Brain microvascular endothelial cell (primary cell): Measurements from ENCODE around the gene CYFIP1.

Experiments
- DNase-seq: peaks from one replicate; pipeline ENCODE4 v3.0.0-alpha.2; 2020
- H3K27ac ChIP-seq: fragments of 250-450 bp; sonication (Bioruptor Pico); 2 replicates; pipeline ENCODE4 v1.5.1; 2020; ENCODE audit warnings: mild to moderate bottlenecking, moderate library complexity
- H3K27me3 ChIP-seq: fragments of 250-450 bp; sonication (Bioruptor Pico); replicated peaks from 2 replicates; pipeline ENCODE4 v1.5.1; 2020; ENCODE audit warnings: mild to moderate bottlenecking
- H3K36me3 ChIP-seq: fragments of 250-450 bp; sonication (Bioruptor Pico); replicated peaks from 2 replicates; pipeline ENCODE4 v1.5.1; 2020; ENCODE audit warnings: mild to moderate bottlenecking
- H3K4me3 ChIP-seq: 2 replicates; pipeline ENCODE4 v1.5.1; 2011; ENCODE audit warnings: low read depth, mild to moderate bottlenecking, control low read depth, low read length, moderate library complexity
- in situ Hi-C: cut with HindIII; loops from 2 replicates; pipeline ENCODE4 v1.10.0; 2017; ENCODE audit warnings: low sequenced_read_pairs, low pct_ligation_motif_present
- TF ChIP-seq, protein P1 (sequence below): IDR thresholded peaks from 2 replicates; pipeline ENCODE4 v1.5.1; 2011; ENCODE audit warnings: low read depth, mild to moderate bottlenecking, moderate library complexity, low read length, control low read depth, inconsistent platforms; ENCODE audit errors: missing control alignments

The CYFIP1 gene

DNA sequence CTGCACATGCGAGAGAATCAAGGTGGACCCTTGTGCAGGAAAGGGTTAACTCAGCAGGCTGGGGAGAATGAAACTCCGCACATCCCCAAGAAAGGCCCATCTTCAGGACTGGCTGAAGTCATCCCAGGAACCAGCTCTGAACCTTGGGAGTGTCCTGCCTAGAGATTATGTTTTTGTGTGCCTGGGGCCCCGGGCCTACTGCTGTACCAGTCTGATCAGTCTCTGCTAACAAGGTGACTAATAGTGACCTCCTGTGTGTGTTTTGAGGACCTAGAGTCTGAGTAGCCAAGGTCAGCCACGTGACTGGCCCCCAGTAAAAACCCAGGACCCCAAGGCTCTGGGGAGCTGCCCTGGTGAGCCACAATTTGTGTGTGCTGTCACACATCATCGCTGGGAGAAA lies 58.2 kb downstream of the CYFIP1 start:
- peaks cover 25% of the 10 kb centered on the region for H3K36me3 ChIP-seq
- in situ Hi-C loops, result no loop called here
- TF ChIP-seq, protein P1, sequence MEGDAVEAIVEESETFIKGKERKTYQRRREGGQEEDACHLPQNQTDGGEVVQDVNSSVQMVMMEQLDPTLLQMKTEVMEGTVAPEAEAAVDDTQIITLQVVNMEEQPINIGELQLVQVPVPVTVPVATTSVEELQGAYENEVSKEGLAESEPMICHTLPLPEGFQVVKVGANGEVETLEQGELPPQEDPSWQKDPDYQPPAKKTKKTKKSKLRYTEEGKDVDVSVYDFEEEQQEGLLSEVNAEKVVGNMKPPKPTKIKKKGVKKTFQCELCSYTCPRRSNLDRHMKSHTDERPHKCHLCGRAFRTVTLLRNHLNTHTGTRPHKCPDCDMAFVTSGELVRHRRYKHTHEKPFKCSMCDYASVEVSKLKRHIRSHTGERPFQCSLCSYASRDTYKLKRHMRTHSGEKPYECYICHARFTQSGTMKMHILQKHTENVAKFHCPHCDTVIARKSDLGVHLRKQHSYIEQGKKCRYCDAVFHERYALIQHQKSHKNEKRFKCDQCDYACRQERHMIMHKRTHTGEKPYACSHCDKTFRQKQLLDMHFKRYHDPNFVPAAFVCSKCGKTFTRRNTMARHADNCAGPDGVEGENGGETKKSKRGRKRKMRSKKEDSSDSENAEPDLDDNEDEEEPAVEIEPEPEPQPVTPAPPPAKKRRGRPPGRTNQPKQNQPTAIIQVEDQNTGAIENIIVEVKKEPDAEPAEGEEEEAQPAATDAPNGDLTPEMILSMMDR, result no peak
- H3K27ac ChIP-seq, result no peak overlapping the region
- no peak overlapping the region for H3K4me3 ChIP-seq
- H3K27me3 ChIP-seq, result no peaks in the 10 kb centered on the region
- DNase-seq, result no peak

DNA sequence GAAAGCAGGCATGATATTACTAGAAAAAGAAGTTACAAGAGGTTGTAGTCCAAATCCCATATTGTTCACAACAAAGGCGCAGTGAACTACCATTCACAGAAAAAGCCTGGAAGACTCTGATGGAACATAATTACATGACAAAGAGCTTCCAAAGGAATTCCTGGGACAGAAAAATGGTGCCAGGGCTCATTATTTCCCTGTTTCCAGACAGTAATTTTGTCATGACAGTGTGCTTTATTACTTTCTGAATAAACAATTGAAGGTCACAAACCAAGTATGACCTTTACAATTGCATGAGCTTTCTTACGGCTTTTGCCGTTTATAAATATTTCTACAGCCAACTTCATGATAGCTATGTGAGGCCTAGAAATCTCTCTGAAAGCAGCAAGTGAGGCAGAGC lies 61.0 kb downstream of the CYFIP1 start:
- TF ChIP-seq, protein P1, result no peak
- in situ Hi-C loops, result no loop called here
- peaks cover 34% of the 10 kb centered on the region for H3K36me3 ChIP-seq

DNA sequence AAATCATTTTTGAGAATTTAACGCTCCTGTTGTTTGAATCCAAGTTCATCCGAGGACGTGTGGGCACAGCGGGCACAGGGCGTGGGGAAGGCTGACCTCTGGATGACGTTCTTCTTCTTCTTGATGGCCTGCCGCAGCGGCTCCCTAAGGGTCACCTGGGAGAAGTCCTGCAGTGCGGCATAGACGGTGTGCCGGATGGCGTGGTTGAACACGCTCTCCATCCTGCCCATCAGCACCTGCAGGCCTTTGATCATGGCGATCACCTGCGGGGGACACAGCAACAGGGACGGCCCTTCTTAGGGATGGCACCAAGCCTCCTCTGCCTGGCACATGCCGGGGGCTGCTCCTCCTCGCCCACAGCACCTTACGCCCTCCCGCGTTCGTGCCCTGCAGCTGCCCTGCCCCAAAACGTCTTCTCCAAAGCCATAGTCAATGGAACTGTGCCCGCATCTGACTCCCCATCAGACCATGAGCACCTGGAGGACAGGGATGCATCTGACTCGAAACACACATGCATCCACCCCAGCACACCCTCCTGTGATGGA lies 61.5 kb downstream of the CYFIP1 start:
- Histone ChIP-seq H3K27ac (no peak overlapping the region), H3K36me3 (peaks cover 34% of the 10 kb centered on the region), H3K4me3 (no peak overlapping the region), H3K27me3 (no peaks in the 10 kb centered on the region)
- DNase-seq, result no peak
- in situ Hi-C loops, result no loop called here
- TF ChIP-seq, protein P1, result no peak

More for the DNA sequence above, 61.0 kb downstream of the CYFIP1 start:
- H3K27me3 ChIP-seq, result no peaks in the 10 kb centered on the region
- H3K27ac ChIP-seq, result no peak overlapping the region
- DNase-seq, result no peak
- no peak overlapping the region for H3K4me3 ChIP-seq

DNA sequence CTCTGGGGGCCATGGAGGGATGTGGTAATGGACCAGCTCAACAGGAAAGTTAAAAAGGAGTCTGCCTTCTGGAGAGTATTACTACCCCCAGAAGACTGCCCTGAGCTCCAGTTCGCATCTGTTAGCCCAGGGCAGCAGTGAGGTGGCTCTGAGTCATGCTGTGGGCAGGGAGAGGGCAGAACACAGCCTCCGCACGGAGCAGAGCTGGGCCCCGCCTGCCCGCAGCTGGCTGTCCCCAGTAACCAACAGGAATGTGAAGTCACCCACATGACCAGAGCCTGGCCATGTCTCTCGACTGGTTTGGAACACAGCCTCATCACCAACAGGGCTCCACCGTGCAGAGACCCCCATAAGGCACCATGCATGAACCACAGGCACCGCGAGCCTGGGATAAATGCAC lies 62.1 kb downstream of the CYFIP1 start:
- in situ Hi-C loops, result no loop called here
- no peak overlapping the region for H3K4me3 ChIP-seq
- peak; percentile 29 for DNase-seq
- no peak overlapping the region for H3K27ac ChIP-seq
- TF ChIP-seq, protein P1, result no peak
- peaks cover 34% of the 10 kb centered on the region for H3K36me3 ChIP-seq
- H3K27me3 ChIP-seq, result no peaks in the 10 kb centered on the region

DNA sequence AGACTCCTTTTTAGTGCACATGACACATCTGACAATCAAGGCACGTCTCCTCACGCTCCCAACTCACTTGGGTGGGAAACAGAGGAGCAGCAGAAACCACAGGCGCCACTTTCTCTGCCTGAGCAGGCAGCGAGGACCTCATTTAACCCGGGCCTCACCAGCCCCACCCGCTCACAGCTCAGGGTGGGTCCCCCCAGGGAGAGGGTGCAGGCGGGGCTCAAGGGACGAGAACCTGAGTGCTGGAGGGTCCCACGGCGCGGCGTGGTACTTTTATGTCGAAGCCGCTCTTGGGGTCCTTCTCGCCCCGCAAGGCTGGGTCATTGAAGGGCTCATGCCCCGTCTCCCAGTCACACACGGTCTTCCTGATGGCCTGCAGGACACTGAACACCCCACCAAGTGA lies 62.6 kb downstream of the CYFIP1 start:
- DNase-seq, result no peak
- Histone ChIP-seq H3K4me3 (no peak overlapping the region), H3K27ac (no peak overlapping the region), H3K27me3 (no peaks in the 10 kb centered on the region), H3K36me3 (peaks cover 34% of the 10 kb centered on the region)
- in situ Hi-C loops, result no loop called here
- TF ChIP-seq, protein P1, result no peak
